ENCODE measurements around the gene UNC93B1.
"Not testable (repeated sequence)": the region's sequence is repeated elsewhere in the genome, so short reads cannot be mapped to it uniquely, and the experiment has no call there.

- TF ChIP-seq CTCF (conservative IDR thresholded peaks at IDR 0.05; ENCODE audit: low read length); EZH2phosphoT487 (IDR thresholded peaks at IDR 0.05; ENCODE audit: borderline replicate concordance, low read depth, low read length): not testable (repeated sequence)
Measured at GRCh38 chr11:67982255-67982857, 21.5 kb downstream of the UNC93B1 start.
